NCI-H510A treated with DMSO at 0.1 percent for 48 hours (cell line): ENCODE data around the gene ADORA2A.

Experiments
- DNase-seq: peaks from one replicate; lab custom pipeline; 2025; lab: John Stamatoyannopoulos, UW

Gene ADORA2A

GRCh38 chr22:24427500-24428164 lies at the start of gene ADORA2A:
TSS of gene ADORA2A (plus strand) at chr22:24427599. CDS start at chr22:24433405, 5,806 bp downstream.
- no peak for DNase-seq

- no peak for DNase-seq
These were observed 47.9 kb upstream of the ADORA2A start for GRCh38 chr22:24379536-24379935.

DNA sequence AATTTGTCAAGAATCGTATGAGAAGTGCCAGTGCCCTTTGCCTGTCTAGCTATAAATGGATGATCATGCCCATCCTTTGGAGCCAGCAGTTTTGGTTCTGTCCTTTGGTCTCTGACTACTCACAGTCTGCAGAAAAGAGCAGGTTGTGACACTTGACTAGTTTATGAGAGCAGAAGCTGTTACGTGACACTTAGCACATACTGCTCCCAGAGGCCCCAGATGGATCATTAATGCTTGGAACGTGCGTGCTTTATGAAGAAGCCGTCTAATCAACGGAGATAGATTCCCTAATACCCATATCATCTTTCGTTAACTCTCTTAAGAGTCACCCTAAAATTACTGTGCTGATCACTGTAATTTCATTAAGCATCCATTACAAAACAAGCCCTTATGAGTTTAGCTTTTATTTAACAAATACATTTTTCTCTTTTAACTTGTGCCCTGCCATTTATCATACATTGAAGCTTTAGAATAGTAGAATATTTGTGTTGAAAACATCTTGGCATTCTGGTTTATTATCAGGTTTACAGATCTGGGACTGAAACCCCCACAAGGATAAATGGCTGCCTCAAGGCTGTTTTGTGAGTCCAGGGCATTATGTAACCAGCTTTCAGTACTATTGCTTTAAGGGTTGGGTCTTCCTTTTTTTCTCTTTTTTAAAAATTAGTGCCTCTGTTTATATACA lies 47.0 kb upstream of the ADORA2A start:
- no peak for DNase-seq

DNA sequence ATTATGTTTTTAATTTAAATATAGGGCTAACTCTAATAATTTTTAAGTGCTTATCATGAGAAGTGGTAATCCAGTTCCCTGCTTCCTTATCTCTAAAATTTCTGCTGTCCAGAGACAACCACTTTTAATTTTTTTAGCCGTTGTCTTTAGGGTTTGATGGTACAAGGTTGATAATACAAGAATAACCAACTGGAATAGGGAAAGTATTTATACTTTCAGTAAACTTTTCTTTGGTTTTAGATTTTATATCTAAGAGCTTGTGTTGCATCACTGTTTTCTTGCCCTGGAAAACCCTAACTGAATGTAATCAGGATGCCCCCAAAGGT lies 46.5 kb upstream of the ADORA2A start:
- no peak for DNase-seq

GRCh38 chr22:24383061-24383460 lies 44.3 kb upstream of the ADORA2A start:
- no peak for DNase-seq

DNA sequence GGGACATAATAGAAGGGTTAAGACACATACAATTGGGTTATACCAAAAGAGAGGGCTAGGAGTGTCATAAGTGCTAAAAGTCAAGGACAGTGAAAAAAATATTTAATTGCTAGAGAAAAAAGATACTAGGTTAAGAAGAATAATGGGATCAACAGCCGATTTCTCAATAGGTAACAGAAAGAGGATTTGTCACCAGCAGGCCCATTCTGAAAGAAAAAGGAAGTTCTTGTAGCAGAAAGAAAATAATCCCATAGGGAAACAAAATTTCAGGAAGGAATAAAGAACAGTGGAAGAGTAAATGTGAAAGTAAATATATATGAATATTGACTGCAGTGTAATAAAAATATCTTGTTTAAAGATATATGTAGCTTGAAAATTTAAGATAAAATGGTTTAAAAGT lies 43.3 kb upstream of the ADORA2A start:
- no peak for DNase-seq

GRCh38 chr22:24386937-24387471 lies 40.4 kb upstream of the ADORA2A start:
- no peak for DNase-seq

DNA sequence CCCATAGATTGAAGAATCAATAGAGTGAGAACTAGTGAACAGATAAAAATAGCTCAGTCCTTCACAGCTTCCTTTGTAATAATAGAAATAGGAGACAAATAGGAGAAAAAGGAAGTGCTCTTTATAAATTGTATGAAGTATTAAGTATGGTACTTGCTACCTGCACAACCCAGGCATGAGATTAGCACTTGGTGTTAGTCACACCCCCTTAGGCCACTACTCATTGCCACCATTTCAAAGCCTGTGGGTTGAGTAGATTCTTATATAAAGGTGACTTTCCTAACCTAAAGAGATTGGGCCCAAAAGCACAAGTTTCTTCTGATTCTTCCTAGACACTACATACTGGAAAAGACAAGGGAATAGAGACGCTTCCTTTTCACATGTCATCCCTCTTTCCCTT lies 37.7 kb upstream of the ADORA2A start:
- DNase-seq: no peak

DNA sequence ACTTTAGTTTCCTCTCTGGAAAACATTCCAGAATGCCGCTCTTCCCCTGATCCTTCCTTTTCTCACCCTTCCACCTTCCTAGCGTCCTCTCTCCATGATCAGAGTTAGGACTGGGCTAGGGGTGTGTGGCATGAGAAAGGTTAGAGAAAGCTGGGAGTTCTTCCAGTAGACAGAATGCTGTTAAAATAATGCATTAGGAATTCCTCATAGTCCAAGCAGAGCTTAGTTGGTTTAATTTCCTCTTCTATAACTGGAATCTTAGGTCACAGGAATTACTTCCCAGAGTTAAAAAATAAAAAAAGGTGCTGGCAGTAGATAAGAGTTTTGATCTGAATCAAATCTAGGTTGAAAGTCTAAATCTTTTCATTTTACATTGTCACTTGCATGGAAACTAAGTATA lies 37.2 kb upstream of the ADORA2A start:
- DNase-seq: no peak

- no peak for DNase-seq
These were observed 36.8 kb upstream of the ADORA2A start for GRCh38 chr22:24390576-24390975.

DNA sequence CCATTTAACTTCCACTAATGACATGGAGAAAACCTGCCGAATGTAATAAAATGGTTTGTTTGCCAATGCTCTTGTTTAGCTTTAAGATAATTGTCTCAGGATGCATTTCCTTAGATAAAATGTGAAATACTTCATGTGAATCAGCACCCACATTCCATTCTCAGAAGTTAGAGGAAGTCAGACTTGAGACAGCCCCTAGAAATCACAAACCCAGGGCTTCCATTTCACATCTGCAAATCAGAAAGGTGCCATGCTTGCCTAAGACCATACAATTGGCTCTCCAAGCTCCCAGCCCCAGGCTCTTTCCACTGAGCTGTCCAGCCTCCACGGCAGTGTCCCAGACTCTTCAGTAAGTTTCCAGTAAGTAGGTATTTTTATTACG lies 35.6 kb upstream of the ADORA2A start:
- no peak for DNase-seq

- no peak for DNase-seq
These were observed 35.0 kb upstream of the ADORA2A start for GRCh38 chr22:24392218-24392931.

GRCh38 chr22:24393012-24393559 lies 34.3 kb upstream of the ADORA2A start:
- DNase-seq: no peak

DNA sequence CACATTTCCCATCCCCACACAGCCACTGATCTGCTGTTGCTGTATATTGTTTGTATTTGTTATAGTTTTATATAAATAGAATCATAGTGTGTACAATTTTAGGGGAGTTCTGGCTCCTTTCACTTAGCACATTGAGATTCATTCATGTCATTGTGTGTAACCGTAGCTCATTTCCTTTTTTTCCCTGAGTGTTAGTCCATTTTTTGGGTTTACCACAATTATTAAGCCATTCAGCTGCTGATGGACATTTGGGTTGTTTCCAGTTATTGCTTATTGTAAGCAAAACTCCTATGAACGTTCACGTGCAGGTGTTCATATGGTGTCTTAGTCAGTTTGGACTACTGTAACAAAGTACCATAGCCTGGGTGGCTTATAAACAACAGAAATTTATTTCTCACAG lies 33.6 kb upstream of the ADORA2A start:
- no peak for DNase-seq

- DNase-seq: no peak
These were observed 33.1 kb upstream of the ADORA2A start for GRCh38 chr22:24394254-24394653.

- no peak for DNase-seq
These were observed 29.0 kb upstream of the ADORA2A start for GRCh38 chr22:24398409-24398808.

DNA sequence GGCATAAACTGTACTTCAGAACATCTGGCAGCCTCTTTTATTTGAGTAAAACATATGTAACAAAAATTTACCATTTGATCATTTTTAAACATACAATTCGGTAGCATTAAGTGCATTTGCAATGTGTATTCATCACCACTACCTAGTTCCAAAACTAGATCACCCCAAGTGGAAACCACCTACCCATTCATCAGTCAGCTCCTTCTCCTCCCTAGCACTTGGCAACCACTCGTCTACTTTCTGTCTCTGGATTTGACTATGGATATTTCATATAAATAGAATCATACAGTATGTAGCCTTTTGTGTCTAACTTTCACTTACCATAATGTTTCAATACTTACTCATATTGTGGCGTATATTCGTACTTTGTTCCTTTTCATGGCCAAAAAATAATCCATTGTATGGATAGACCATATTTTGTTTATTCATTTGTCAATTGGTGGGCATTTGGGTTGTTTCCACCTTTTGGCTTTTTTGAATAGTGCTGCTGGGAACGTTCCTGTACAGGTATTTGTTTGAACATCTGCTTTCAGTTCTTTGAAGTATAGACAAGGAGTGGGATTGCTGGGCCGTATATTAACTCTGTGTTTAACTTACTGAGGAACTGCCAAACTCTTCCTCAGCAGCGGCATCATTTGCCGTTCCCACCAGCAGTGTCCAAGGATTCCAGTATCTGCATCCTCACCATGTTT lies 27.2 kb upstream of the ADORA2A start:
- DNase-seq: no peak

DNA sequence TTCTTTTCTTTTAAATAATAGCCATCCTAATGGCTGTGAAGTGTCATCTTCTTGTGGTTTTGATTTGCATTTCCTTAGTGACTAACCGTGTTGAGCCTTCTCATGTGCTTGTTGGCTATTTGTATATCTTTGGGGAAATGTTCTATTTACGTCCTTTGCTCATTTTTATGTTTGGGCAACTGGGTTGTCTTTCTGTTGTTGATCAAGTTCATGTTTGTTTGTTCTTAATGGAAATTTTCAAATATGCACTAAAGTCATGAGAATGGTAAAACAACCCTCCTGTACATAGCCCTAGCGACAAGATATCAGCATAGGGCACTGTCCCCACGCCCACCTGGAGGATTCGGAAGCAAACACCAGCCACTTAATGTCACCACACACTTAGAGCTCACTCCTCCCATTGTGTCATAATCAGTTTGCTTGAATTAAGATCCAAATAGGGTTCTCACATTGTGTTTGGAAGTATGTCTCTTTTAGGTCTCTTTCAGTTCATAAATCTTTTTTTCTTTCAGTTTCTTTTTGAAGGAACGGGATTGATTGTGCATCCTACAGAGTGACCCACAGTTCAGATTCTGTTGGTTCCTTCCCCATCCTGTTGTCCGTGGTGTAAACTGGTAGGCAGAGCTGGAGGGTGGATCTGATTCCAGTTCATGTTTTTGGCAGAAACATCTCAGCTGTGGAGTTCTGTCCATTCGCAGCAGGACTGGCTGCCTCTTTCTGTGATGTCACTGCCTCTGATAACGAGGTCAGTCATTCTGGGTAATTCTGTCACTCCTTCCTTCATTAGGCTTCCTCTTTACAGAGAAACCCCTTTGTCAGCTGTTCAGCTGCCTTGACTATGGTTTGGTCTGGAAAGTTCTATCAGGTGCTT lies 26.4 kb upstream of the ADORA2A start:
- DNase-seq: no peak

- DNase-seq: no peak
These were observed 25.4 kb upstream of the ADORA2A start for GRCh38 chr22:24401931-24402367.

DNA sequence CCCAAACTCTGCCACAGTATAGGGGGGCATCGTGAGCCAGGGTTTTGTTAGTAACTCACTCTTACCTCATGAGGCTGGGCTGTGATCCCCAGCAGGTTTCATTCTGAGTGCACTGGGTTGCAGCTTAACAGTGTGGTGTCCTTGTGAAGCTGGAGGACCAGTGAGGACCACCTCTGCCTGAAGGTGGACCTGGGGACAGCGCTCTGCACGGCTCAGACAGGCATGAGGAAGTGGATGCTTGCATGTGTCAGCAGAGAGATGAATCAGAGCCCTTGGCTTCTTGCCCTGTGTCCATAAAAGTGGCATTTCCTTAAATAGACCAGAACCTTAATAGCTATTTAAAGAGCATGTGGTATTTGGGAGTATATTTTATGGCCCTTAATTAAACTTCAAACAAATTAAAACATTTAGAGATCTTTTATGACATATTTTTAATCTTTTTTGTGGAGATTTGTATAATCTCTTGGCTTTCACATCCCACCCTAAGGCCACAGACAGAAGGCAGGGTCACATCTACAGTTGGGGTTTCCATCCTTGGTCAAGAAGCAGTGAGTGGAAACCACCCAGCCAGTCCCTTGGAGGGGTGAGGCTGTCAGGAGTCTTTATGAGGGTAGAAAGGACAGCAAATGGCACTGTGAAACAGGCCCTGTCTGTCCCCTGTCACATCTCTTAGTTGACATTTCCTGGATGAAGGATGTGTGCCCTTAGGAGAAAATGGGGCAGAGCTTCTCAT lies 24.8 kb upstream of the ADORA2A start:
- DNase-seq: no peak
